HG03045 (cell line): ENCODE data around the gene RGS17.
"Not testable (repeated sequence)": the region's sequence is repeated elsewhere in the genome, so short reads cannot be mapped to it uniquely, and the experiment has no call there.

Experiments used
- ATAC-seq: cut with Tn5 transposase; IDR thresholded peaks from one replicate; pipeline ENCODE4 v1.9.1; 2021; ENCODE audit warnings: mild to moderate bottlenecking, moderate library complexity; ENCODE audit not compliant: unreplicated experiment

The RGS17 gene

DNA sequence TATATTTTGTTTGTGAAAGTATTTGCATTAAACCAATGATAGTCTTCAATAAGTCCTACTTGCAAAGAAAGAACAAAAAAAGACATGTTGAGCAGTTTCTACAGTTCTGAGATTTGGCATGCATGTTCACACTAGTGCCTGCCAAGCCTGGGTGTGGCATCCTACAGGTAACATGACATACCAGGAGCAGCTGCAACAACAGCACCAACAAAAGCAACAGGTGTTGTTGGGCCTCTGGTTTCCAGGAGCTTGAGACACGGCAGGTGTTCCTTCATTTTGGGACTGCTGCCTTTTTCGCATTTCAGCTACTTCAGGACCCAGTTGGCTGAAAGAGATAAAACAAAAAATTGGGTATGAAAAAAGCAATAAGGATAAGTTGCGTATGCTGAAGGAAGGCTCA lies 87.4 kb downstream of the RGS17 start:
- ATAC-seq: no peak

- ATAC-seq: no peak
Observed at GRCh38 chr6:153038378-153039057, 92.6 kb downstream of the RGS17 start.

DNA sequence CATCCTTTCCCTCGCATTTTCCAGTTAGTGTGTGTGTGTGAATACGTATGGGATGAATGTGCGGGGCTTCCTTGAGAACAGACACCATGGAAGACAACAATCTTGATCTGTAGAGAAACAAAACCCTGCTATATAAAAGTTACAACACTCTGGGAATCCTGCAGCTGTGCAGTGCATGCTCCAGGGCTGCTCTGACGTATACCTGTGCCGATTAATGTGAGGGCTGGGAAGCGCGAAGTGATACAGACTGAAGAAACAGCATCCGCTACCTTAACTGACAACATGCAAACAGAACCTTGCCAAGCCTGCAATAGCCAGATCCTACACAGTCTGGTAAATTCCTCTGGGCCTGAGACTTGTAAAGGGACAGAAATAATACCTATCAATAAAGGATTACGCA lies 96.9 kb downstream of the RGS17 start:
- no peak for ATAC-seq

- ATAC-seq: no peak
Observed at GRCh38 chr6:153032255-153032882, 98.7 kb downstream of the RGS17 start.

DNA sequence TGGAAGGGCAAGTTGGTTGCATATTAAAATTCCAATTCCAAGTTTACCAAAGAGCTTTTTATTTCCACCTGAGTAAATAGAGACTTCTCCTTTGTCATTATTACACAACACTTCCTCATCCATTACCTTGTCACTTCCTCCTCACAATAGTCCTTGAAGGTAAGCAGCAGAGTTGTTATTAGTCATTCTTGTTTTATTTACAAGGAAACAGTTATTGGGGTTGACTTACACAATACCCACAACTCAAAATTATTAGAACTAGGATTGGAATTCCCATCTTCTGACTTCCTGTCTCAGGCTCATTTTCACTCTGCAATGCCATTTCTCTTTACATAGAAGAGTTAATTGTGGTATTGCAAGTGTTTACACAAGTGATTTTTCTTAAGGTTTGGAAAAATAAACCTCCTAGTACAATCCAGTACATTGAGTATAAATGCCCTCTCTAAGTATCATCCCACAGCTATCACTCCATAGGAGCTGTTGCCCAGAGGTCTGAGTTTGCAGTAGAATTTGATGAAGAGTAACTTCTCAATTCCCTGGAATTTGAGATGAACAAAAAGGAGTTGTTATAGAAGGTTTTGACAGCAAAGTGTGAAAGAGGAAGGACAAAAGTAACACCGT lies 99.6 kb downstream of the RGS17 start:
- ATAC-seq: no peak

DNA sequence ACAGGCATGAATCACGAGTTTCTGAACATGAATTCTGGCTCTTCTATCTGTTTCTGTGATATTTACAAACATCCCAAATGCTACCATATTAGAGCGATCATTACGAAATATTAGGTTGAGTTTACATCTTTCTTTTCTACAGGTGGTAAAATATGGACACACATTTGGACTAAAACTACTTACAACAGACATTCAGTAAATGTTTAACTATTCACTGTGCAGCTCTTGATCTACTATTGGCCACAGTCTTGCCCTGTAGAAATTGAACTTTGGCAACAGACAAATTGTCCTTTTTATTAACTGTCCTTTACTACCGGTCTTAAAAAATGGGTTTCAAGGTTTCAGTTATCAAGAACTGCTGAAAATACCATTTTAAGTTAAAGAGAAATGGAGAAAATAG lies 102.1 kb downstream of the RGS17 start:
- no peak for ATAC-seq

DNA sequence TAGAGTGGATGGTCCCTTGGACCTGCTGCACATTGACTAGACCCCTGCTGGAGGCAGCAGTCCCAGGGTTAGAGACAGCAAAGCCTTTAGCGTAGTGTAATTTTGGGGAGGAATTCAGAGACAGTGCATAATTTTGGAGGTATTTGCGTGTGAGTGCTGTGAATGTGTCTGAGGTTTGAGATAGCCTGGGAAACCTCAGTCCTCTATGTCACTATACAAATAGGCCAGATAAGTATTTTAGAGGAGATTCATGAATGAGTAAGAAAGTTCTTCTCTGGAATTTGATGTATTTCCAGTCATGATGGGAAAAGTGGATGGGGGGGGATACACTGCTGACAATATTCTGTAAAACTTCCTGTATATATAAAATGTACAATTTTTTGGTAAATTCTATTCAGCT lies 102.8 kb downstream of the RGS17 start:
- ATAC-seq: no peak

- ATAC-seq: no peak
Observed at GRCh38 chr6:153027480-153027879, 103.6 kb downstream of the RGS17 start.

GRCh38 chr6:153024709-153025017 lies 106.4 kb downstream of the RGS17 start:
- ATAC-seq: no peak

GRCh38 chr6:153023977-153024708 lies 106.9 kb downstream of the RGS17 start:
- peak; percentile 99 for ATAC-seq

- ATAC-seq: no peak
Observed at GRCh38 chr6:153018355-153018754, 112.7 kb downstream of the RGS17 start.

DNA sequence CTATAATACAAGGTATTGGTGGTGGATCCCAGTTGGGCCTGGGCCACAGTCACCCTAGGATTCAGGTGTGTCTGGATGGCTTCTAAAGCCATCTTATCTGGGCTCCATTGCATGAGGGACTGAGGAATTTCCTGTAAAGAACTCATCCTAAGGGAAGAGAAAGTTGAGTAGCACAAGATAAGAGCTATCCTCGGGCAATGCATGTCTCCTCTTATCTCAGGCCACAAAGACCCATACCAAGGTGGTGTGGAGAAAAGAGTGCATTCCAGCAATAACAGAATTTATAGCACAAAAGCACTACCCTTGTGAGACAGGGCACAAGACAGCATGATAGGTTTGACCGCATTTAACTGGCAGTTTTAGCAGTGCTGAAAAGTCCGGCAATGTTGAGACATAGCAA lies 114.2 kb downstream of the RGS17 start:
- no peak for ATAC-seq

DNA sequence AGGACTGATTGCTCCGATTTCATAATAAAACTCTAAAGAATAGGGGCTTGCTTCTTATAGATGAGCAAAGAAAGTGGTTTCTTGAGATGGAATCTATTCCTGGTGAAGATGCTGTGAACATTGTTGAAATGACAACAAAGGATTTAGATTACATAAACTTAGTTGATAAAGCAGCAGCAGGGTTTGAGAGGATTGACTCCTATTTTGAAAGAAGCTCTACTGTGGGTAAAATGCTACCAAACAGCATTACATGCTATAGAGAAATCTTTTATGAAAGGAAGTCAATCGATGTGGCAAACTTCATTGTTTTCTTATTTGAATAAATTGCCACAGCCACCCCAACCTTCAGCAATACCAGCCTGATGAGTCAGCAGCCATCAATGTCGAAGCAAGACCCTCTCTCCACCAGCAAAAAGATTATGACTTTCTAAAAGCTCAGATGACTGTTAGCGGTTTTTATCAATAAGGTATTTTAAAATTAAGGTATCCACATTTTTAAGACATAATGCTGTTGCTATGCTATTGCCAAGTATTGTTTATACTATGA lies 115.9 kb downstream of the RGS17 start:
- no peak for ATAC-seq

GRCh38 chr6:153013438-153013837 lies 117.6 kb downstream of the RGS17 start:
- ATAC-seq: no peak

DNA sequence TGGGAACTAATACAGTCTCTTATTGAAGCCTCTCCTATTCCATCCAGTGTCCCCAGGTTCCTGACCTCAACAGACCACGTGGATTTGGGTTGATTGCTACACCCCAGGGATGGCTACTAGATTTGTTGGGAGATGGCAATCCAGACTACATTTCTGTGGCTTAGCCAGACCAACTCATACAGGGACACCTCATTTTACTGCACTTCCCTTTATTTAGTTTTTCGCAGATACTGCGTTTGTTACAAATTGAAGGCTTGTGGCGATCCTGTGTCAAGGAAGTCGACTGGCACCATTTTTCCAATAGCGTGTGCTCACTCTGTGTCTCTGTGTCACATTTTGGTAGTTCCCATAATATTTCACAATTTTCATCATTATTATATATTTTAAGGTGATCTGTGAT lies 118.2 kb downstream of the RGS17 start:
- no peak for ATAC-seq

DNA sequence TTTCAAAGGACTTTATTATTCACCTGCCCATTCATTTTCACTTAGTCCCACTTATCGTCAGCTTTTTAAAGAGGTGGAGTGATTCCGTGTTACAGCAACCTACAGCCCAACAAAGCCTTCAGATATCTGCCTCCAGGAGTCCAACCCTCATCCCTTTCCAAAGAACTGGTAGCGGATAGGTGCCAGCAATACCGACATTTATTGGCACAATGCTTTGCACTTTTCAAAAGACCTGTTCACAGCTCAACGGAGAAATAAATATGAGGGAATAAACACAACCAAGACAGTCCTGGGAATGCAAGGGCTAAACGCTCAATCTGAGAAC lies 127.8 kb downstream of the RGS17 start:
- no peak for ATAC-seq

DNA sequence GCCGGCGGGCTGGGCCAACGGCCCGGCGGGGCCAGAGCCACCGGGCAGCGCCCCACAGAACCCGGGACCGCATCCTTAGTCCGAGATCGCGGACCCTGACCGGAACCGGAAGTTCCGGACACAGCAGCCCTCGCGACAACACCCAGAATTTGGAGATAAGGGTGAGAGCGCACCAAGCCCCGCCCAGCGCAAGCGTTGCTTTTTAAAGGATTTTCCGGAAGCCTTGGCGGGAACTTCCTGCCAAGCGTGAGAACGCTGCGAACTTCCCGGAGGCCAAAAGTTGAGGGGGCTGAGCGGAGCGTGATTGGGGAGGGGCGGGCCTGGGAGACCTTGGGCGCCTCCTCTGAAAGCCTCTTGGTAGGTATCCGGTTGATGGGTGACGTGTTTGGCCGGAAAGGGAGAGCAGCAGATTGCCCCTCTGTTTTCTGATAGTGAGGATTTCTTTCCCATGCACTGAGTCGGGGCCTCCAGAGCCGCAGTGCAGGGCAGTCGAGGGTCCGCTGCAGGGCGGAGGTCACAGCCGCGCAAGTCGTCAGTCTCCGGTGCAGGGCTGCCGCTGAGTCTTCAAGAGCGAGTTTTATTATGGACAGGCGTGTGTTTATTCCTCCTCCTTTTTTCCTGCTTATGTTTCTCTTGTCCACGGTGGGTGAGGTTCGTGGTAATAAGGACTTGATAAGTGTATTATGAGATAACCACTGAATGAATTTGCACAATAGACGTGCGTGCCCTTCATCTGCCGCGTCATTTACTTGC lies 128.3 kb downstream of the RGS17 start, which contains the start of gene MTRF1L:
Gene MTRF1L, minus strand, starts transcription at position 97 of the 753 bp plus-strand sequence. Its CDS starts 24 bp downstream, at position 73.
- peak; percentile 95 for ATAC-seq

DNA sequence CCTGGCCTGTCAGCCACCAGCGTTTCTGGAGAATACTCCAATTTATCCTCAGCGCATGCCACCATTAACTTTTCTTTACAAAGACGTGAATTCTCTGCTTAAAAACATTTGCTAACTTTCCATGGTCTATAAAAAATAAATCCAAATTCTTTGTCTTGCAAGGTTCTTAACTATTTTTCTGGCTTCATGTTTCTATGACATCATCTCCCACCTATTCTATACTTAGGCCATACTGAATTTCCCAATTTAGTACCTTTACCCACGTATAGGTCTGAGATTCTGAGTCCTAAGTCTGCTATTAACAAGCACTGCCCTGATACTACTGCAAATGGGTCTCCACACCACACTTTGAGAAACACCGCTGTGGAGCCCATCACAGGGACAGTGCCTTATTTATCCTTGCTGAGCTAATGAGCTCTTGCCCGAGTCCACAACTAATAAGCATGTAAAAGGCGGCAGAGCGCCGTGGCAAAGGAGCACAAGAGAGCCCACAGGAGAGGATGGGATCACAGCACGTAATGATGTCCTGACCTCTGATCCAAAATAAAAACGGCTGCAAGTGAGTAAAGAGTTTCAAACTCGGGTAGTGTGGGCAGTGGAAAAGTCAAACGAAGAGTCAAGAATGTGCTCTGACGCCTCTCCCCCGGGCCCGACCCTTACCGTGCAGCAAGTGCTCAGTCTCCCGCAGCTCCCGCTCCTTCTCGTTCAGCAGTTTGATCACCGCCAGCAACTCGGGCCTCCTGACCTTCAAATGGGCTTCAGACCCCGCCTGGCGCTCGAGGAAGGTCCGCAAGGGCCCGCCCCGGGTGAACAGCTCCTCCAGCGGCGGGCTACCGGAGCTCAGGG lies 129.1 kb downstream of the RGS17 start:
- ATAC-seq: peak; percentile 25

DNA sequence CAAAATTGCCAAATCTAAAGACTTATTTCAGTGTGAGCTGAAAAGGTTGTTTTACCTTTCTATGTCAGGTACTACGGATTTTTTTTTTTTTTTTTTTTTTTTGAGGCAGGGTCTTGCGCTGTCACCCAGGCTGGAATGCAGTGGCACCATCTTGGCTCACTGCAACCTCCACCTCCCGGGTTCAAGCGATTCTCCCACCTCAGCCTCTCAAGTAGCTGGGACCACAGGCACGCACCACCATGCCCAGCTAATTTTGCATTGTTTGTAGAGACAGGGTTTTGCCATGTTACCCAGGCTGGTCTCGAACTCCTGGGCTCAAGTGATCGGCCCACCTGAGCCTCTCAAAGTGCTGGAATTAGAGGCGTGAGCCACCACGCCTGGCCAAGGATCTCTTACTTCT lies 130.3 kb downstream of the RGS17 start:
- not testable (repeated sequence) for ATAC-seq

DNA sequence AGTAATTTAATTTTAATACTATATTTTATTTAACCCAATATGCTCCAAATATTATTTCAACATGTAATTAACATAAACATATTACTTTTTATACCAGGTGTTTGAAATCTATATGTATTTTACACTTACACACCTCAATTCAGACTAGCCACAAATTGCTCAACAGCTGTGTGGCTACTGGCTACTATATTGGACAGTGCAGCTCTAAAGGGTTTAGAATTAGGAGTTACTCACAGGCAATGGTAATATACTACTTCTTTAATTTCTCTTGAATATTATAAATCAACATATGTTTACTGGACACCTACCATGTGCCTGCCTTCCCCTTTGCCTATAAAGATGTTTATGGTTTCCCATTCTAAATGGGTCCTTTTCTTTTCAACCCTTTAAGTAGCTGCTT lies 130.8 kb downstream of the RGS17 start:
- no peak for ATAC-seq
